ENCODE results near the gene NCBP3. TPM values are rescaled to one million over a fixed set of nuclear protein-coding genes. Genes with fewer than 3 reads are reported as not detected.

Gene NCBP3
- total and polyA plus RNA-seq, 2 of the 4 experiments (the other 2 are of a cell fraction) = 10.8 to 13.5 TPM

DNA sequence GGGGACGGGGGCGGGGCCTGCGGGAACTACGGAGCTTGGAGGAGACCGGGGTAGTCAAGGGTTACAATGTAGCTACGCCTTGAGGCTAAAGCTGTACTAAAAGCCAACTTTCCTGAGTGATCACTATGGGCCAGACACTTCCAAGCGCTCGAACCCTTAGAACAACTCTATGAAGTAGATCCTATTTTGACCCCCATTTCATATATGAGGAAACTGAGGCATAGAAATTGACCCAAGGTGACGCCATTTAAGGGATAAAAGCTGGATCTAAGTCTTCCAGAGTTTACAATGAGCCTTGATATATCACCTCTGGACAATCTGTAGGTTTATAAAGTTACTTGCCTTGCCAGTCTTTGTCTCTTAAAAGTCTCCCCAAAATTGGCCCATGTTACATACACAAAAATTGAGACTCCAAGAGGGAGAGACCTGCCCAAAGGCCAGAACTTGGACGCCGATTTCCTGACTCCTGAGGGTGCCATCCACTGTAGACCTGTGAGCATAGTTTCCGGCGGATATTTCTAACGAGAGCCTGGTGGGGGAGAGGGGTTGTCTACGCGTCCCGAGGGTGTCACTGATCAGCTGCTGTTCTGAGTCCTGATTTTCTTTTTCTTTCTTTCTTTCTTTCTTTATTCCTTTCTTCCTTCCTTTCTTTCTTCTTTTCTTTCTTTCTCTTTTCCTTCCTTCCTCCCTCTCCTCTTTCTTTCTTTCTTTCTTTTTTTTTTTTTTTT is 555 bp upstream of the NCBP3 start:
- Histone ChIP-seq H3K56ac (ENCODE audit: extremely low read depth, insufficient read depth, low read length) (no peak overlapping the region), H4K5ac (ENCODE audit: low read depth, low read length) (no peak overlapping the region), H2AK9ac (replicated peaks; ENCODE audit: low read depth, low read length, poor library complexity) (no peak overlapping the region), H4K20me1 (ENCODE audit: insufficient read depth, low read length) (peaks cover 13% of the 10 kb centered on the region; the same call in 1 of the 2 replicates), H3K36me3 (ENCODE audit: control insufficient read depth, insufficient read depth, low read length) (peaks cover 11% of the 10 kb centered on the region), H3K4ac (ENCODE audit: low read depth, low read length) (peak overlapping the region; percentile 26; the same call in 1 of the 2 replicates), H2BK20ac (ENCODE audit: low read depth, low read length) (no peak overlapping the region), H3K27me3 (ENCODE audit: control insufficient read depth, insufficient read depth, low read length) (peaks cover 6% of the 10 kb centered on the region), H3K4me2 (ENCODE audit: low read depth, low read length) (peak overlapping the region; percentile 85), H2BK5ac (ENCODE audit: low read depth, low read length, poor library complexity, severe bottlenecking) (no peak overlapping the region), H3K14ac (replicated peaks; ENCODE audit: low read depth, low read length) (no peak overlapping the region), H3K4me1 (ENCODE audit: control insufficient read depth, insufficient read depth, low read length) (peaks cover 3% of the 10 kb centered on the region), H2AK5ac (ENCODE audit: low read depth, low read length) (no peak overlapping the region), H2BK120ac (ENCODE audit: low read depth, low read length) (no peak overlapping the region), H4K91ac (ENCODE audit: insufficient read depth, low read depth, low read length) (no peak overlapping the region), H3K4me3 (ENCODE audit: insufficient read depth, low read depth, low read length) (peak overlapping the region; percentile 18; the same call in 1 of the 2 replicates), H2AFZ (replicated peaks; ENCODE audit: low read length, poor library complexity) (peak overlapping the region; percentile 60), H3K9me1 (ENCODE audit: insufficient read depth, low read length) (peaks cover 9% of the 10 kb centered on the region; the same call in 1 of the 2 replicates), H3K18ac (ENCODE audit: low read depth, low read length) (no peak overlapping the region), H3K23ac (ENCODE audit: low read depth, low read length) (no peak overlapping the region), H4K8ac (ENCODE audit: low read depth in 2 of 2, low read length in 2 of 2) (peak overlapping the region in 1 of 2 experiments; percentile 56; a peak in 1 of 4 replicates), H3K9me3 (ENCODE audit: control insufficient read depth, insufficient read depth, low read length) (no peaks in the 10 kb centered on the region), H3K79me1 (ENCODE audit: low read depth in 1 of 2, low read length in 2 of 2) (peaks cover 20 to 32% of the 10 kb centered on the region in 2 experiments), H3K9ac (ENCODE audit: low read depth, low read length) (no peak overlapping the region), H3K27ac (ENCODE audit: insufficient read depth, low read length) (no peak overlapping the region), H2BK15ac (ENCODE audit: low read depth, low read length) (no peak overlapping the region)
- ChIA-PET POLR2A (ENCODE audit: unreplicated experiment) (no interaction called here), CTCF (interaction anchor here (0.5 to 3.2 kb wide), 17 partner anchors 10 to 172 kb away, joined by 3 to 18 read pairs (median 4); no protein-coding TSS in a partner anchor)
- BruUV-seq (replicated peaks) = no TSS peak
- TF ChIP-seq SMC3 (IDR thresholded peaks at IDR 0.05; ENCODE audit: low read depth, low read length) (no peak), POLR2A (IDR thresholded peaks at IDR 0.05; ENCODE audit: low read depth, low read length) (no peak), RFX5 (IDR thresholded peaks at IDR 0.05; ENCODE audit: low read depth, low read length) (no peak), MAZ (IDR thresholded peaks at IDR 0.05; ENCODE audit: borderline replicate concordance, low read depth, low read length) (no peak), MXI1 (IDR thresholded peaks at IDR 0.05; ENCODE audit: borderline replicate concordance, low read depth, low read length) (no peak; the same call in 1 of the 2 replicates), CEBPB (IDR thresholded peaks at IDR 0.05; ENCODE audit: low read depth, low read length) (no peak), MAFK (IDR thresholded peaks at IDR 0.05; ENCODE audit: low read depth, low read length) (no peak), NFE2L2 (IDR thresholded peaks at IDR 0.05; ENCODE audit: low read depth, low read length) (no peak), RCOR1 (IDR thresholded peaks at IDR 0.05; ENCODE audit: insufficient replicate concordance, low read length) (no peak), BHLHE40 (IDR thresholded peaks at IDR 0.05; ENCODE audit: low read depth, low read length) (no peak)
- TF ChIP-seq, protein P1, sequence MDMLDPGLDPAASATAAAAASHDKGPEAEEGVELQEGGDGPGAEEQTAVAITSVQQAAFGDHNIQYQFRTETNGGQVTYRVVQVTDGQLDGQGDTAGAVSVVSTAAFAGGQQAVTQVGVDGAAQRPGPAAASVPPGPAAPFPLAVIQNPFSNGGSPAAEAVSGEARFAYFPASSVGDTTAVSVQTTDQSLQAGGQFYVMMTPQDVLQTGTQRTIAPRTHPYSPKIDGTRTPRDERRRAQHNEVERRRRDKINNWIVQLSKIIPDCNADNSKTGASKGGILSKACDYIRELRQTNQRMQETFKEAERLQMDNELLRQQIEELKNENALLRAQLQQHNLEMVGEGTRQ (IDR thresholded peaks at IDR 0.05; ENCODE audit: low read depth, low read length) = no peak
- TF ChIP-seq, protein P2, sequence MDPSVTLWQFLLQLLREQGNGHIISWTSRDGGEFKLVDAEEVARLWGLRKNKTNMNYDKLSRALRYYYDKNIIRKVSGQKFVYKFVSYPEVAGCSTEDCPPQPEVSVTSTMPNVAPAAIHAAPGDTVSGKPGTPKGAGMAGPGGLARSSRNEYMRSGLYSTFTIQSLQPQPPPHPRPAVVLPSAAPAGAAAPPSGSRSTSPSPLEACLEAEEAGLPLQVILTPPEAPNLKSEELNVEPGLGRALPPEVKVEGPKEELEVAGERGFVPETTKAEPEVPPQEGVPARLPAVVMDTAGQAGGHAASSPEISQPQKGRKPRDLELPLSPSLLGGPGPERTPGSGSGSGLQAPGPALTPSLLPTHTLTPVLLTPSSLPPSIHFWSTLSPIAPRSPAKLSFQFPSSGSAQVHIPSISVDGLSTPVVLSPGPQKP (IDR thresholded peaks at IDR 0.05; ENCODE audit: borderline replicate concordance, low read depth, low read length) = no peak
- dilution Hi-C loops (cut with HindIII; ENCODE audit: low sequenced_read_pairs, unreplicated experiment) = no loop called here
- in situ Hi-C loops (cut with MboI; ENCODE audit: low sequenced_read_pairs) = no loop called here
- DNase-seq (no peak), ATAC-seq (ENCODE audit: low read depth) (no peak)
- 0% methylated on average over 4 of the region's 17 CpGs; no CpG with 5 or more reads in 1 of the 2 experiments for WGBS, 2 experiments (ENCODE audit: extremely low coverage in 2 of 2, insufficient read length in 1 of 2)
- intact Hi-C loops (cut with micrococcal nuclease) = loop anchor here (1.0 to 2.0 kb wide), 2 partner anchors 46 to 109 kb away; partner anchors contain the start of gene CAMKK1

All from IMR-90 (cell line).